GM21717 (cell line): ENCODE results near the gene SNX21.
"Not testable (repeated sequence)": the region's sequence is repeated elsewhere in the genome, so short reads cannot be mapped to it uniquely, and the experiment has no call there.

Source experiments
- ATAC-seq: cut with Tn5 transposase; IDR thresholded peaks from one replicate; pipeline ENCODE4 v1.9.1; 2021; ENCODE audit warnings: mild to moderate bottlenecking, moderate library complexity; ENCODE audit not compliant: unreplicated experiment

SNX21 gene

GRCh38 chr20:45848969-45849582 lies 15.5 kb downstream of the SNX21 start:
- no peak for ATAC-seq

- ATAC-seq, result no peak
Measured at GRCh38 chr20:45850238-45850637, 16.6 kb downstream of the SNX21 start.

GRCh38 chr20:45850926-45851325 lies 17.3 kb downstream of the SNX21 start:
- no peak for ATAC-seq

- no peak for ATAC-seq
Measured at GRCh38 chr20:45851501-45851900, 17.9 kb downstream of the SNX21 start.

DNA sequence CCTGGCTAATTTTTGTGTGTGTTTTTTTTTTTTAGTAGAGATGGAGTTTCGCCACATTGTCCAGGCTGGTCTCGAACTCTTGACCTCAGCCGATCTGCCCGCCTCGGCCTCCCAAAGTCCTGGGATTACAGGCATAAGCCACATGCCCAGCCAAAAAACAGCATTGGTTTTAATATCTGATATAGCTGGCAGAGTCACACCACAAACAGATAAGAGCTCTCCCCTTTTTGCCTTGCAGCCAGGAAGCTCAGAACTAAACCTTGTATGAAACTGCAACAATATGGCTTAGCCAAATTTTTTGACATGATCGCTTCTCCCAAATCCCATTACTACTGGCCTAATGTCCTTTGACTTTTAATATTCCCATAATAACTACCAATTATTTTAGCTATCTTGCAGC lies 18.7 kb downstream of the SNX21 start:
- ATAC-seq, result no peak

GRCh38 chr20:45853484-45853883 lies 19.9 kb downstream of the SNX21 start:
- ATAC-seq, result no peak

DNA sequence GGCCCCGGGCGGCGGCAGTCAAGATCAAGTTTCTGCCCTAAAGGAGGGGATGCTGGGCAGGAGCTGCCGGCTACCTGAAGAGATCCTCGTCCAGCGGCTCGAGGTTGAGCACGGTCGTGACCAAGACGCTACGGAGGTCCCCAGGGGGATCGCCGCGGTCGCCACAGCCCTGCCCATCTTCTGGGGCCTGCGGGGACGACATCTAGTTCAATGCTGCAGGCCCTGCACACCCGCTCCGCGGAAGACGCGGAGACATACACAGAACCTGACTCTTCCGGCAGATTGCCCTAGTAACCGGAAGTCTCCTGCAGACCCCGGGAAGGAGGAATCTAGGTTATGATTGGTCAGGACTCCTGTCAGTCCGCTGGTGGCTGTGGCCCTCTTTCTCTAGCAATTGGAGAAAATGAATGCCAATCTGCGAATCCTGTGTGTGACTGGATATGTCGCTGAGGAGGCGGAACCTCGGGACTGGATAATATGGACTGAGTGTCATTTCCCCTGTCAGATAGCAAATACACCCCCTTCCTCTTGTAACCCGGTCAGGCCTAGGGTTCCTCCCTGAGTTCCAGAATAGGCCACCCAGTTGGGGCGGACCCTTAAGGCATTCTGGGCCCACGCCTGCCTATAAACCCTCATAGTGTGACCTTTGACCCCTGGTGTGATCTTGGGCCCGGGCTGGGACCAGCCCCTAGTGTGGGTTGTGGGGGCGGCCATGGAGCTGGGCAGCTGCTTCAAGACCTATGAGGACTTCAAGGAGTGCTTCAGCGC lies 23.7 kb downstream of the SNX21 start, which contains the start of the genes ACOT8 and ZSWIM3:
TSS of gene ACOT8 (minus strand) at position 279 of the 768 bp plus-strand sequence. CDS start at position 202, 77 bp downstream.
TSS of gene ZSWIM3 (plus strand) at position 501 of the 768 bp plus-strand sequence. CDS start at position 713, 212 bp downstream.
- peak; percentile 96 for ATAC-seq

DNA sequence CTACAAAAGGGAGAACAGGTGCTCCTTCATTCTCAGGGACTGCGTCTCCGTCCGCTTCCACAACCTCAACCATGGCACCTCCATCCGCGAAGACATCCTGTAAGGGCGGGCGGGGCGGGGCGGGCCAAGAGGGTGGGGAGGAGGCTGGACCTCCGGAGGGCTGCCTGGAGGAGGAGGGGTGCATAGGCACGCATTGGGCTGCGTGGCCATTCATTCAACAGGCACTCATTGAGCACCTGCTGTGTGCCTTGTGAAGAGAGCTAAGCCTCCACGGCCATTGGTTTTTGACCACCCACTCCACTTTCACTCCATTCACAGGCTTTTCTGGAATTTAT lies 24.2 kb downstream of the SNX21 start:
- ATAC-seq, result peak; percentile 28

DNA sequence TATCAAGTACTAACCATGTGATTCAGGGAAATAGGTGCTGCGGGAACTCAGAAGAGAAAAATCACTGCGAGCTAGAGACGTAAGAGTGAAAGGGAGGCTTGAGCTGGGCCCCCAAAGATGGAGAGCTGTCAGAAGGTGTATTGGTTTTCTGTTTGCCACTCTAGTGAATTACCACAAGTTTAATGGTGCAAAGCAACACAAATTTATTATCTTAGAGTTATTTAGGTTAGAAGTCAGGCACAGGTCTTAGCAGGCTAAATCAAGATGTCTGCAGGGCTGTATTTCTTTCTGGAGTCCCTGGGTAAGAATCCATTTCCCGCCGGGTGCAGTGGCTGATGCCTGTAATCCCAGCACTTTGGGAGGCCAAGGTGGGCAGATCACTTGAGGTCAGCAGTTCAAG lies 26.3 kb downstream of the SNX21 start:
- no peak for ATAC-seq

DNA sequence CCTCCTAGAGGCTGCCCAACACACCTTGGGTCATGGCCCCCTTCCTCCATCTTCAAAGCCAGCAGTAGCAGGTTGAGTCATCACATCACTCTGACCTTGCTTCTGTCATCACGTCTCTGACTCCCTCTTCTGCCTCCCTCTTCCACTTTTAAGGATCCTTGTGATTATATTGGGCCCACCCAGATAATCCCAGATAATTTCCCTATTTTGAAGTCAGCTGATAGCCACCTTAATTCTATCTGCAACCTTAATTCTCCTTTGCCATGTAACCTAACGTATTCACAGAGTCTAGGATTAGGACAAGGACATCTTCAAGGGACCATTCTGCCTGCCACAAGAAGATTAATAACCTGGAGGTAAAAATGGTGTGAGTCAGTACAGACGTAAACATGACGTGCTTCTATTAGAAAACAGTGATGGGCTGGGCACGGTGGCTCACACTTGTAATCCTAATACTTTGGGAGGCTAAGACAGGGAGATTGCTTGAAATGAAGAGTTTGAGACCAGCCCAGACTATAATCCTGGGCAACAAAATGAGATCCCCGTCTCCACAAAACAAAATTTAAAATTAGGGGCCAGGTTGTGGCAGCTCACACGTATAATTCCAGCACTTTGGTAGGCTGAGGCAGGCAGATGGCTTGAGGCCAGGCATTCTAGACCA lies 27.1 kb downstream of the SNX21 start:
- ATAC-seq, result no peak

- ATAC-seq, result no peak
Measured at GRCh38 chr20:45861221-45862075, 27.8 kb downstream of the SNX21 start.

DNA sequence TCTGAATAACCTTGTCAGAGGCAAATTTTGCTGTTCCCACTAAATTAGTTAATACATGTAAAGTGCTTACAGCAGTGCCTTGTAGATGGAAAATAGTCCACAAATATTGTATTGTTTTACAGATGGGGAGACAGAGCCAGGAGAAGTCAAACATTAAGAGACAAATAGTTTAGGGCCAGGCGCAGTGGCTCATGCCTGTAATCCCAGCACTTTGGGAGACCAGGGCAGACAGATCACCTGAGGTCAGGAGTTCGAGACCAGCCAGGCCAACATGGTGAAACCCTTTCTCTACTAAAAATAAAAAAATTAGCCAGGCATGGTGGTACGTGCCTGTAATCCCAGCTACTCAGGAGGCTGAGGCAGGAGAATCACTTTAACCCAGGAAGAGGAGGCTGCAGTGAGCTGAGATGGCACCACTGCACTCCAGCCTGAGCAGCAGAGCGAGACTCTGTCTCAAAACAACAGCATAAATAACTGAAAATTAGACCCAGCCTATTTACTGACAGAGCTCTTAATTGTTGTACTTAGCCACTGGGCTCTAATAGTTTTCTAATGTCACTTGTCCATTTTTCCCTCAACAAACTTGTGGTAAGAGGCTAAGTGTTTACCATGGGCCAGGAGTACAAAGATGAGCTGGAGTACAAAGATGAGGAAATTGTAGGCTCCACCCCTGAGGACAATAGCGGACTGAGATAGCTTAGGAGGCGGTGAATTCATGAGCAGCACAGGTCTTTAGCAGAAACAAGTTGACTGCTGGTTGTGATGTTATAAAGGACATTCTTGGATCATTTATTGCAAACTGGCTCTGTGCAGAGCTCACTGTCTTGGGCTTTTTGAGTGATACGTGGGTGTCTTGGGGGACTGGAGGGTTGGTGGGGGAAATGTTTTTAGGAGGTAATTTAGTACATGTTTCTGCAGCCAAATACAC lies 30.2 kb downstream of the SNX21 start:
- ATAC-seq, result no peak

DNA sequence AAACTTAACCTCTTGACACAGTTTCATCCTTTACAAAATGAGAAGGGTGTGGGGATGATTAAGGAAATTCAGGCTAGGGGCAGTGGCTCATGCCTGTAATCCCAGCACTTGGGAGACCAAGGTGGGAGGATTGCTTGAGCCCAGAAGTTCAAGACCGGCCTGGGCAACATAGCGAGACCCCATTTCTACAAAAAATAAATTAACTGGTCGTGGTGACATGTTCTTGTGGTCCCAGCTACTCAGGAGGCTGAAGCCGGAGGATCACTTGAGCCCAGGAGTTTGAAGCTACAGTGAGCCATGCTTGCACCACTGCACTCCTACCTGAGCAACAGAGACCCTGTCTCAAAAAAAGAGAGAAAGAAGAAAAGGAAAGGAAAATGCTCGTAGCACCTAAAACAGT lies 32.9 kb downstream of the SNX21 start:
- ATAC-seq, result no peak

- no peak for ATAC-seq
Measured at GRCh38 chr20:45867136-45867818, 33.7 kb downstream of the SNX21 start.

DNA sequence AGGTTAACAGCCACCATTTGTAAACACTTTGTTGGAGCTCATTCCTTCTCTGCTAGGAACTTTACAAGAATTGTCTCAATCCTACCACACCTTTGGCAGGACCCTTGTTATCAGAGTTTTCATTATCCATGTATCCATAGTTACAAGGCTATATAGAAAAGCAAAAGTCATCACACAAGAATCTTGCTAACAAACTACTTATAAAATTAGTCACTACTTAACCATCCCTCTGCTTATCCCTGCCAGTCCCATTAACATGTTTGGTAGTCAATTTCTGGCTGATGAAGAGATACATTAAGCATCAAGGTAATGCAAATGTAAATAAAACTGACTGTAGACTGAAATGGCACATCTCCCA lies 34.2 kb downstream of the SNX21 start:
- ATAC-seq, result no peak

GRCh38 chr20:45872626-45873025 lies 39.0 kb downstream of the SNX21 start:
- ATAC-seq, result no peak

DNA sequence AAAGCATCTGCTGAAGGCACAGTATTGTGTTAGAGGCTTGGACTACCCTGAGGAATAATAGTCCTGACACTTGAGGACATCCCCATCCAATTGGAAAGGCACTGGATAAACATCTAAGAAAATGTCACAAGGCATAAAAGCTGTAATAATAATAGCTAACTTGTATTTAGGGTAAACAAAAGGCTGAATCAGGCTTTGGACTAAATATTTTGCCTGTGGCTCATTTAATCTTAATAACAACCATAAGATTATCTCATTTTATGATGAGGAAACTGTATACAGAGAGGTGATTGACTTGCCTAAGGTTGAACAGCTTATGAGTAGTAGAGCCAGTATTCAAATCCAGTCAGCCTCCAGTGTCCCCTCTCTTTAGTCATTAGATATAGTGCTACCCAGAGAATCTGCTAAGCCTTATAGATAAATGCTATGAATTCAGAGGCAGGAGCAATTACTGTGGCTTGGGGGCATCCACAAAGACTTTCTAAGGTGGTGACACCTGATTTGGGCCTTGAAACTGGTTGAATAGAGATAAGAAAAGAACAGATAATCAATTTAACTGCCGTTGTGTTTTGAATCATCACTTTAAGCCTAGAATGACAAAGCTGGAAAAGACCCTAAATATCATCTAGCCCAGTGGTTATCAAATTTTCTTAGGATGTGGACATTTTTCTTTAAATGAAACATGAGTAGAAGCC lies 40.0 kb downstream of the SNX21 start:
- no peak for ATAC-seq

- ATAC-seq, result not testable (repeated sequence)
Measured at GRCh38 chr20:45874104-45874481, 40.5 kb downstream of the SNX21 start.

GRCh38 chr20:45874576-45874975 lies 41.0 kb downstream of the SNX21 start:
- no peak for ATAC-seq
